Natural killer cell (primary cell): ENCODE data around the gene SAMD11. TPM values are rescaled to one million over a fixed set of nuclear protein-coding genes. Genes with fewer than 3 reads are reported as not detected.

Experiments
- ATAC-seq, 3 donors: fragments of 150-1000 bp in 2 of 3; fragments of 200-7000 bp in 1 of 3; cut with Tn5 transposase; 1 replicate in 1 of 3; 2 replicates in 2 of 3; pipeline ENCODE4 v1.10.0; 2021; ENCODE audit warnings: mild to moderate bottlenecking in 2 of 3, moderate library complexity in 2 of 3
- DNase-seq, 2 donors: peaks; one replicate each; pipeline versions ENCODE4 v3.0.0 to v3.0.0-alpha.2; 2013 to 2021; ENCODE audit warnings: mixed read lengths in 1 of 2
- H3K27ac ChIP-seq: one replicate; pipeline ENCODE4 v1.5.1; 2013; ENCODE audit warnings: mild to moderate bottlenecking, low read length
- H3K27me3 ChIP-seq: one replicate; pipeline ENCODE4 v1.6.1; 2013; ENCODE audit warnings: low read length; ENCODE audit not compliant: control insufficient read depth, insufficient read depth
- H3K36me3 ChIP-seq: one replicate; pipeline ENCODE4 v1.6.1; 2013; ENCODE audit warnings: low read length; ENCODE audit not compliant: control insufficient read depth, insufficient read depth
- H3K4me1 ChIP-seq: one replicate; pipeline ENCODE4 v1.6.1; 2013; ENCODE audit warnings: low read length; ENCODE audit not compliant: control insufficient read depth, insufficient read depth
- H3K4me3 ChIP-seq: one replicate; pipeline ENCODE4 v1.5.1; 2013; ENCODE audit warnings: low read length
- H3K9me3 ChIP-seq: one replicate; pipeline ENCODE4 v1.6.1; 2013; ENCODE audit warnings: low read length; ENCODE audit not compliant: control insufficient read depth, insufficient read depth
- H3K27ac Mint-ChIP-seq, 2 donors: one replicate each; pipeline ENCODE4 v1.8.0; 2022; ENCODE audit warnings: mild to moderate bottlenecking in 2 of 2, mixed read lengths in 2 of 2, moderate library complexity in 1 of 2
- H3K27me3 Mint-ChIP-seq, 2 donors: one replicate each; pipeline ENCODE4 v1.8.0; 2022; ENCODE audit warnings: low read depth in 2 of 2, mixed read lengths in 2 of 2
- H3K36me3 Mint-ChIP-seq: one replicate; pipeline ENCODE4 v1.8.0; 2022; ENCODE audit warnings: mixed read lengths
- H3K4me1 Mint-ChIP-seq, 2 donors: one replicate each; pipeline ENCODE4 v1.8.0; 2022; ENCODE audit warnings: mixed read lengths in 2 of 2
- H3K4me3 Mint-ChIP-seq: one replicate; pipeline ENCODE4 v1.8.0; 2022; ENCODE audit warnings: mild to moderate bottlenecking, moderate library complexity, mixed read lengths
- H3K9me3 Mint-ChIP-seq, 2 donors: one replicate each; pipeline ENCODE4 v1.8.0; 2022; ENCODE audit warnings: mixed read lengths in 2 of 2
- WGBS: methylation state at CpG from one replicate; pipeline ENCODE4 v1.1.7; 2013; ENCODE audit warnings: missing lambda C conversion rate; ENCODE audit not compliant: insufficient coverage; 5-methylcytosine and 5-hydroxymethylcytosine counted together
- intact Hi-C: fragments of 100-400 bp; cut with micrococcal nuclease; formaldehyde crosslinking; loops from one replicate; pipeline ENCODE4 v1.14.2; 2022
- total RNA-seq, 4 donors: library from RNA; stranded (reverse); fragments of 120-200 nt in 1 of 4; gene quantifications; one replicate each; pipeline versions ENCODE4 v1.2.3 to v1.2.4, GENCODE V29; 2013 to 2022
- TF ChIP-seq, protein P1 (sequence below): fragments of 200-600 bp; IDR thresholded peaks from one replicate; pipeline ENCODE4 v1.8.0; 2022; ENCODE audit warnings: antibody characterized with exemption

SAMD11 gene
- total RNA-seq, 3 donors from 2014 or later (not counting 1 experiment from before 2014, with no cell fraction given), result not detected

DNA sequence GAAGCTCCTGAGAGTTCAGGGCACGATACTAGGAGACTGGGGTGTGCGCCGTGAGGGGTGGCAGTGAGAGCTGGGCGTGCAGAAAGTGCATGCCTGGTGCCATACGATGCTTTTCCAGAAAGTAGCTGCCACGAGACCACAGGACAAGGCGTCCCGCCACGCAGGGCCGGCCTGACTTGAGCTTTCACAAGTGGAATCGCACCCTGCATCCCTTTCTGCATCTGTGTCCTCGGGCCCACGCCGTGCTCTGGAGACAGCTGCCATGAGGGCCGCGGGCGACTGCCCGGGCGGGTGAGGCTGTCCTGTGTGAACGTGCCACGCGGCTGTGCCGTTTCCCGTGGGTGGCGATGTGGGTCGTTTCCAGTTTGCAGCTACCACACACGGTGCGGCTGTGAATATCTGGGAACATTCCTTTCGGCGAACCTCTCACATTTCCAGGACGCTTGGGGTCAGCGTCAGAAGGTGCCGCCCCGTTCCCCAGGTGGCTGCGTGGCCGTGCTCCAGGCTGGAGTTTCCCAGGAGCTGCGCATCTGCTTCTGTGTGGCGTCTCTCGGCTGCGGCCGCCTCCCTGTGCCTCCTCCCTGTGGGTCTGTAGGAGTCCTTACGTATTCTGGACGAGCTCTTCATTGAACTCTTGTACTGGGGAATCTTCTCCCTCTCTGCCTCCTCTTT, 59.2 kb downstream of the SAMD11 start:
- WGBS, result 84% methylated on average over 43 of the region's 43 CpGs
- no peak for DNase-seq
- intact Hi-C loops, result loop anchor here (5.0 kb wide), 1 partner anchor 309 kb away; no protein-coding TSS in a partner anchor

DNA sequence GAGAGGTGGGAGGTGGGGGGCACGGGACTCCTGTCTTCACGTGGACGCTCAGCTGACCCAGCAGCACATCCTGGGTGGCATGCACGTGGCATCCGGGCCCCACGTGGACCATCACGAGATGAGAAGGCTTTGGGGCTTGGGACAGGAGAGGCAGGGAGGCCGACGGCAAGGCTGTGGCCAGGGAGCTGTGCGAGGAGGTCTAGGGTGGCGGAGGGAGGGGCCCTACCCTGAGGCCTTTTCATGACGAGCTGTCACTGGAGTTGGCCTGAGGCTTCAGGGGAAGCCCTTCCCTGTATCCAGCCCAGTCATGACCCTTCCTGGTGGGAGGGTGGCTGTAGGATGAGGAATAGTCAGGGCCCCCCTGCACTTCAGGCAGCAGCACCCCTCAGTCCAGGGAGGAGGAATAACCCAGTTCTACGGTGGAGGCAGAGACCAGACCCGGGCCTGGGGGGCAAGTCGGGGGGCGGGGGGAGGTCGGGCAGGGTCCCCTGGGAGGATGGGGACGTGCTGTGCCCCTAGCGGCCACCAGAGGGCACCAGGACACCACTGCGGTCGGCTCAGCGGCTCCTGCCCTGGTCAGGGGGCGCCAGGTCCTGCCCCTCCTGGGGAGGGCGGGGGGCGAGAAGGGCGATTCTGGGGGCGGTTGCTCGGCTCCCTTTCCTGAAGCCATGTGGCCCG, 60.2 kb downstream of the SAMD11 start:
- TF ChIP-seq, protein P1, sequence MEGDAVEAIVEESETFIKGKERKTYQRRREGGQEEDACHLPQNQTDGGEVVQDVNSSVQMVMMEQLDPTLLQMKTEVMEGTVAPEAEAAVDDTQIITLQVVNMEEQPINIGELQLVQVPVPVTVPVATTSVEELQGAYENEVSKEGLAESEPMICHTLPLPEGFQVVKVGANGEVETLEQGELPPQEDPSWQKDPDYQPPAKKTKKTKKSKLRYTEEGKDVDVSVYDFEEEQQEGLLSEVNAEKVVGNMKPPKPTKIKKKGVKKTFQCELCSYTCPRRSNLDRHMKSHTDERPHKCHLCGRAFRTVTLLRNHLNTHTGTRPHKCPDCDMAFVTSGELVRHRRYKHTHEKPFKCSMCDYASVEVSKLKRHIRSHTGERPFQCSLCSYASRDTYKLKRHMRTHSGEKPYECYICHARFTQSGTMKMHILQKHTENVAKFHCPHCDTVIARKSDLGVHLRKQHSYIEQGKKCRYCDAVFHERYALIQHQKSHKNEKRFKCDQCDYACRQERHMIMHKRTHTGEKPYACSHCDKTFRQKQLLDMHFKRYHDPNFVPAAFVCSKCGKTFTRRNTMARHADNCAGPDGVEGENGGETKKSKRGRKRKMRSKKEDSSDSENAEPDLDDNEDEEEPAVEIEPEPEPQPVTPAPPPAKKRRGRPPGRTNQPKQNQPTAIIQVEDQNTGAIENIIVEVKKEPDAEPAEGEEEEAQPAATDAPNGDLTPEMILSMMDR, result peak; percentile 97
- Mint-ChIP-seq H3K9me3 (no peaks in the 10 kb centered on the region), H3K36me3 (no peaks in the 10 kb centered on the region), H3K27me3 (peaks cover 21 to 27% of the 10 kb centered on the region in 2 donors), H3K27ac (no peak overlapping the region), H3K4me3 (no peak overlapping the region), H3K4me1 (no peaks in the 10 kb centered on the region)
- ATAC-seq (peak; percentile 68 to 98 (median 91)), DNase-seq (peak; percentile 63 to 78)
- H3K4me3 ChIP-seq, result no peak overlapping the region
- no peaks in the 10 kb centered on the region for H3K36me3 ChIP-seq
- H3K4me1 ChIP-seq, result no peaks in the 10 kb centered on the region
- H3K9me3 ChIP-seq, result no peaks in the 10 kb centered on the region
- WGBS, result 20% methylated on average over 29 of the region's 29 CpGs
- H3K27ac ChIP-seq, result no peak overlapping the region
- intact Hi-C loops, result loop anchor here (1.0 to 5.0 kb wide), 2 partner anchors 79 to 308 kb away; no protein-coding TSS in a partner anchor
- H3K27me3 ChIP-seq, result no peaks in the 10 kb centered on the region

More for the DNA sequence above, 59.2 kb downstream of the SAMD11 start:
- H3K27ac ChIP-seq, result no peak overlapping the region
- no peaks in the 10 kb centered on the region for H3K9me3 Mint-ChIP-seq
- no peak for ATAC-seq
- no peak overlapping the region for H3K4me3 Mint-ChIP-seq
- H3K9me3 ChIP-seq, result no peaks in the 10 kb centered on the region
- TF ChIP-seq, protein P1, result no peak
- H3K27me3 Mint-ChIP-seq, result peaks cover 17% of the 10 kb centered on the region in 2 donors
- no peaks in the 10 kb centered on the region for H3K36me3 Mint-ChIP-seq
- no peak overlapping the region for H3K27ac Mint-ChIP-seq
- H3K4me1 ChIP-seq, result no peaks in the 10 kb centered on the region
- no peak overlapping the region for H3K4me3 ChIP-seq
- H3K36me3 ChIP-seq, result no peaks in the 10 kb centered on the region
- H3K4me1 Mint-ChIP-seq, result no peaks in the 10 kb centered on the region
- H3K27me3 ChIP-seq, result no peaks in the 10 kb centered on the region

DNA sequence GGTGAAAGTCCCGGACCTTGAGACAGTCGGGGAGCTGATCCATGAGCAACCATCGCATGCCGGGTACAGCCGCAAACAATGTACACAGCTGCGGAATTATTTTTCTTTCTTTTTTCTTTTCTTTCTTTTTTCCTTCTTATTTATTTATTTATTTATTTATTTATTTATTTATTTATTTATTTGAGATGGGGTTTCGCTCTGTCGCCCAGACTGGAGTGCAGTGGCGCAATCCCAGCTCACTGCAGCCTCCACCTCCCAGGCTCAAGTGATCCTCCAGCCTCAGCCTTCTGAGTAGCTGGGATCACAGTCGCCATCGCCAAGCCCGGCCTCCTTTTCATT, 60.7 kb downstream of the SAMD11 start:
- ATAC-seq (no peak), DNase-seq (no peak)
- TF ChIP-seq, protein P1, result peak; percentile 70
- Histone ChIP-seq H3K36me3 (no peaks in the 10 kb centered on the region), H3K9me3 (no peaks in the 10 kb centered on the region), H3K27ac (no peak overlapping the region), H3K27me3 (no peaks in the 10 kb centered on the region), H3K4me3 (no peak overlapping the region), H3K4me1 (no peaks in the 10 kb centered on the region)
- H3K9me3 Mint-ChIP-seq, result no peaks in the 10 kb centered on the region
- H3K4me1 Mint-ChIP-seq, result no peaks in the 10 kb centered on the region
- H3K4me3 Mint-ChIP-seq, result no peak overlapping the region
- H3K27ac Mint-ChIP-seq, result no peak overlapping the region
- H3K36me3 Mint-ChIP-seq, result no peaks in the 10 kb centered on the region
- 58% methylated on average over 8 of the region's 12 CpGs for WGBS
- intact Hi-C loops, result loop anchor here (1.0 to 5.0 kb wide), 2 partner anchors 79 to 308 kb away; no protein-coding TSS in a partner anchor
- H3K27me3 Mint-ChIP-seq, result peaks cover 25 to 32% of the 10 kb centered on the region in 2 donors
